Placental epithelial cell (primary cell): ENCODE measurements around the gene KRTAP5-8. TPM values are rescaled to one million over a fixed set of nuclear protein-coding genes. Genes with fewer than 3 reads are reported as not detected.

Source experiments
- small RNA-seq: library from RNA; depleted of rRNA; stranded (forward); fragments of <200 nt; gene quantifications from one replicate; pipeline ENCODE3, GENCODE V24; 2012
- total RNA-seq: library from RNA; depleted of rRNA; stranded (reverse); fragments of >200 nt; gene quantifications from 2 replicates; pipeline ENCODE4 v1.2.3, GENCODE V29; 2012

The KRTAP5-8 gene
- not detected in 2 replicates for total RNA-seq

GRCh38 chr11:71537977-71538665 is at the start of gene KRTAP5-8:
TSS of gene KRTAP5-8 (plus strand) at chr11:71538025. CDS start at chr11:71538056, 31 bp downstream.

GRCh38 chr11:71526796-71527575 is 10.8 kb upstream of the KRTAP5-8 start, which contains the start of gene KRTAP5-7:
TSS of gene KRTAP5-7 (plus strand) at chr11:71527267. CDS start at chr11:71527301, 34 bp downstream.

GRCh38 chr11:71548120-71548519 is 10.3 kb downstream of the KRTAP5-8 start, which contains the start of gene KRTAP5-9:
TSS of gene KRTAP5-9 (plus strand) at chr11:71548420. CDS start at chr11:71548658, 238 bp downstream.

GRCh38 chr11:71565263-71565662 is 27.4 kb downstream of the KRTAP5-8 start, which contains the start of gene KRTAP5-10:
TSS of gene KRTAP5-10 (plus strand) at chr11:71565563. CDS start at chr11:71565588, 25 bp downstream.

GRCh38 chr11:71582309-71582895 is 44.6 kb downstream of the KRTAP5-8 start, which contains the start of gene KRTAP5-11:
TSS of gene KRTAP5-11 (minus strand) at chr11:71582875. CDS start at chr11:71582837, 38 bp downstream.

Small RNA genes within 50 kb of the gene (small RNA-seq; reads per million reads assigned to genes)
- gene AP000867.1 = not detected
- not detected for gene KRTAP5-14P

Other genes with a start within 250 kb of the KRTAP5-8 start
- 5.1 and 38.3 TPM in 2 replicates for gene DHCR7, start 89.6 kb upstream of the KRTAP5-8 start, total RNA-seq
- gene NADSYN1, start 84.8 kb upstream of the KRTAP5-8 start, total RNA-seq = 91.9 and 106 TPM in 2 replicates
- under 0.01 TPM in 1 of 2 replicates, not detected in the other for gene KRTAP5-7, start 10.8 kb upstream of the KRTAP5-8 start, total RNA-seq
- gene KRTAP5-9, start 10.4 kb downstream of the KRTAP5-8 start, total RNA-seq = not detected in 2 replicates
- not detected in 2 replicates for gene KRTAP5-10, start 27.5 kb downstream of the KRTAP5-8 start, total RNA-seq
- gene KRTAP5-11, start 44.9 kb downstream of the KRTAP5-8 start, total RNA-seq = not detected in 2 replicates